GM19467 (cell line): ENCODE measurements around the gene ACTL10.

Source experiments
- ATAC-seq: cut with Tn5 transposase; IDR thresholded peaks from one replicate; pipeline ENCODE4 v1.9.1; 2021; ENCODE audit warnings: mild to moderate bottlenecking, moderate library complexity; ENCODE audit not compliant: unreplicated experiment

Gene ACTL10

GRCh38 chr20:33648396-33649004 is 18.2 kb upstream of the ACTL10 start:
- no peak for ATAC-seq

GRCh38 chr20:33649201-33649681 is 17.5 kb upstream of the ACTL10 start:
- no peak for ATAC-seq

DNA sequence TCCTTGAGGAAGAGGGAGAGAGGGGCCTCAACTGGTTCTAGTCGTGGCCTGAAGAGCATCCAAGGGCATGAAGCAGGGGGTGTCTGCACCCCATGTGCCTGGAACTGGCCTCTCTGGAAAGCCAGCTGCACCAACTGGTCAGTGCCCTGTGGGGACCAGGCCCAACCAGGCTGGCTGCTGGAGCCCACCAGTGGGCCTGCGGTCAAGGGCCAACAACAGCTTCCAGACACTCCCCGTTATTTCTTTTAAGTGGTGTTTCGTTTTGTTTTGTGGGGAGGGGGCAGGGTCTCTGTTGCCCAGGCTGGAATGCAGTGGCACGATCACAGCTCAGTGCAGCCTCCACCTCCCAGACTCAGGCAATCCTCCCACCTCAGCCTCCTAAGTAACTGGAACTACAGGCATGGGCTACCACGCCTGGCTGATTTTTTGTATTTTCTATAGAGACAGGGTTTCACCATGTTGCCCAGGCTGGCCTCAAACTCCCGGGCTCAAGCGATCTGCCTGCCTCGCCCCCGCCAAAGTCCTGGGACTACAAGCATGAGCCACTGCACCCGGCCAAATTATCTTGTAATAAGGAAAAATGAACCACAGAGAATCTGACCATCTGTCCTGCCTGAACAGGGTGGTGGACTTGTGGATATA is 16.5 kb upstream of the ACTL10 start:
- no peak for ATAC-seq

DNA sequence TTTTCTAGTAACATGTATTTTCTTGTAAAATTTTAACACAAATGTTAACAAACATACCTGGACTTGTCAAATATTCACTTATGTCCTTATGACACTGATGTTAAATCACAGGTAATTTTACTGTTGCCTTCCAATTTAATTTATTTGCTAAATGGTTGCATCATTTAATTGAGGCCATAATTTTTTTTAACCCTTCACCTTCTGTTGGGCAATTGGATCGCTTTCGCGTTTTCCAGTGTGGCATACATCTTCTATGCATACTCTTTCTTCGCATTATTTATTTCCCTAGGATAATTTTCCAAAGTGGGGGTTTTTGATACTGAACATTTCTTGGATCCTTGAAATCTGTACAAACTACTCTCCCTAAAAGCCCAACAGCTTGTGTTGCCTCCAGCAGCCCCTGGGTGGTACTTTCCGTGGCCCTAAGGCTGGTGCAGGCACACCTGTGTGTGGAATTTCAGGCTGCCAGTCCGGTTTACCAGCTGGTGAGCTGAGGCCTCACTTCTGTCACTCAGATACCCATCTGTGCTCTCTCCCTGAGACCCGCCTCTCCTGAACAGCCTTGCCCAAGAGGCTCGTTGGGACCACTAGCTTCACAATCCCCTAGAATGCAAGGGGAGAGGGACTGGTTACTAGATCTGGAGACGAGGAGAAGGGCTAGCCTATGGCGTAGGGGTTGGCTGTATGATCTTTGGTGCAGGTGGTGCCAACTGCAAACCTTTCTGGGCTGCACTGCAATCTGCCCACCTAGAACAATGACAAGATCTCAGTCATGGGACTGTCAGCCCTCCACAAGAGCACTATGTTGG is 15.8 kb upstream of the ACTL10 start:
- ATAC-seq: no peak

- ATAC-seq: no peak
These were observed 15.1 kb upstream of the ACTL10 start for GRCh38 chr20:33651562-33652048.

DNA sequence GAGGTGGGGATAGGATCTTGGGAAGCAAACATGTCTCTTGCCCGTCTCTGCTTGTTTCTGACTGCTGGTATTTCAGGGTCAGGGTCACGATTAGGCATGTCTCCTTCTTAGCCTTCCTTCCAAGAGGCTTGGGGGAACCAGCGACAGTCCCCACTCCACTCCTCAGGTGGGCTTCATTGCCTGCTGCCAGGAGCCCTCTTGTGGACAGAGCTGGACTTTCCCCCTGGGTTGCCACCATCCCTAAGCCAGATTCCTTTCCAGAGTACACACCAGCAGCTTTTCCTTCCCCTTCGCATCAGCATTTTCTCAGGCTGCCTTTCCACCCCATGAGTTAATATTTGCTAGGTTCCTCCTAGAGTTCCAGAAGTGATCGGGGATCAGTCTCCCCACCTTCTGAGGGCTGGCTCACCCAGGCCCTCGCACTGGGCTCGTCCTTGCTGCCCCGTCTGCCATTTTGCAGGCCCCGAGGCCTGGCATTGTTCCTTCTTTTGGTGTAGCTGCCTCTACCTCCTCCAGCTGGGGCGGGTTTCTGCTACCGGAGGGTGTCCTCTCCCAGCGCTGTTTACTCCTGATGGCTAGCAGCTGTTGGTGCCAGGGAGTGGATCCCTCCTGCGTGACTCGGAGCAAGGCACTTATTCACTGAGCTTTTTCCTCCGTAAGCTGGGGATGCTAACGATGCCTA is 13.4 kb upstream of the ACTL10 start:
- ATAC-seq: no peak

DNA sequence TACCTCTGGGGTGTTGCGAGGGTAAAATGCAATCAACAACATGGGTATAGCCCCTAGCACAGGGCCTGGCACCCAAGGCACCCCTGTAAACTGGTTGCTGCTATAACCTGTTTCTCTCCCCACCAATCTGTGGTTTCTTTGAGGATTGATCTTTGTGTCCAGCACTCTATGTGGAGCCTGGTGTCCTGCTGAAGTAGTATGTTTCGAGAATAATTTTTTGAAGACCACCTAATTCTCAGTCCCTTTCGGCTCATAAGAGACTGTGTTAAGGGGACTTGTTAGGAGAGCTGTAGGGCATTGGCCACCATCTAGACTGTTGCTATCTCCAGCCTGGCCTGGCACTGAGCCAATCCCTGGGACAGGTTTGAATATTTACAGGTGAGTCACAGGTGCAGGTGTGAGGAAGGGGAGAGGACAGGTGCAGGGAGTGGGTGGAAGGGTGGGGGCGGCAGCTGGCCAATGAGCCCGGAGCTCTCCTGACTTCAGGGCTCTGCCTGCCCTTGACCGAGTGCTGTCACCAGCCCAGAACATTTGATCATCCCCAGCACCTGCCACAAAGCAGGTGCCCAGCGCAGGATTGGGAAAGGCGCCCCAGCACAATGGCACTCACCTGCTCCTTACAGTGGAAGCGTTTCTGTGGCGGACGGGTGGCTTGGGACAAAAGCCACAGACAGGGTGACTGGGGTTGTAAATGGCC is 12.7 kb upstream of the ACTL10 start:
- no peak for ATAC-seq

DNA sequence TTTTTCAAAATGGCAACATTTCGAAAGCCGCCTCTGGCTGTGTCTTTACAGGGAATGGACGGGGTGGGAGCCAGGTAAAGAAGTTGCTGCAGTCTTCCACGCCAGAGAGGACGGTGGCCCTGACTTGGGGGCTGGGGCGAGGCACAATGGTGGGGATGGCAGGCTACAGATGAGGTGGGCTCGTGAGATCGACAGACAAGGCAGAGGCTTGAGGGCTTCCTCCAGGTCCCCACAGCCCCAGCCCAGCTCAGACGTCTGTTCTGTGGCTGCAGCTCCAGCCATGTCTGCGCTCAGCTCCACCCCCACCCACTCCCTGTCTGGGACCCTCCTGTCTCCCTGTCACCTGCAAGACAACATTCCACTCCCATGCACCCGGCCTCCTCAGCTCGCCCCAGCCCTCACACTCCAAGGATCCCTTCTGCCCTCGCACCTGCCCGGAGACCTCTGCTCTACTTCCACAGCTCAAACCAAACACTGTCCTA is 12.0 kb upstream of the ACTL10 start:
- ATAC-seq: no peak

- ATAC-seq: no peak
These were observed 11.6 kb upstream of the ACTL10 start for GRCh38 chr20:33655164-33655563.

GRCh38 chr20:33656010-33656782 is 10.5 kb upstream of the ACTL10 start:
- ATAC-seq: no peak

GRCh38 chr20:33656783-33657703 is 9.7 kb upstream of the ACTL10 start:
- no peak for ATAC-seq

- ATAC-seq: no peak
These were observed 9.0 kb upstream of the ACTL10 start for GRCh38 chr20:33657704-33658095.

DNA sequence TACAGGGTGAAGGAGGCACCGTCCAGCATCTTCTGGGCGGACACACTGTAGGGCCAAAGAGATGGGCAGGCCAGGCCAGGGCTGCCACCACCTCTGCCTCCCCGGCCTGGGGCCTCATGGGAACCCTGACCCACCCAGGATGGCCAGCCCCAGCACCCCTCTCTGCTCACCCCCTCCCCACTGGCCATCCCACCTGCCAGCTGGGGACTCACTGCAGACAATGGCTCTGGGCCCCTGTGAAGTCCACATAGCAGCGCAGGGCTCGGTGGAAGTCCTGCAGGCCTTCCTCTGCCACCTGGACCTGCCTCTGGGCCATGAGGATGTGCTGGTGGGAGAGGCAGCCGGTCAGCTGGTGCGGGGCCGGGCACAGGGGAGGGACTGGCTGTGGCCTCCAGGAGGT is 8.2 kb upstream of the ACTL10 start:
- no peak for ATAC-seq

DNA sequence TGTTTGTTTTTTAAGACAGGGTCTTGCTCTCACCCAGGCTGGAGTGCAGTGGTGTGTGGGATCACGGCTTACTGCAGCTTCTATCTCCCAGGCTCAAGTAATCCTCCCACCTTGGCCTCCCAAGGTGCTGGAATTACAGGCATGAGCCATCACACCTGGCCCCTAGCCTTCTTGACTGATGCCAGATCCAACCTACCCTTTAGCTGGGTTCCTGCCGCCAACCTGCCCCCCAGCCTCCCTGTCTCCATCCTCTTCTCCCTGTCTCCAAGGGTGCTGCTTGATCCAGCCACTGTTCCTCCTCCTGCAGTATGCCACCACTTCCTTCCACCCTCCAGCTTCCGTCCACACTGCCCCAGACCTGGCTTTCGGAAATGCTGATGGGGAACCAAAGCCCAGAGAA is 7.8 kb upstream of the ACTL10 start:
- no peak for ATAC-seq

DNA sequence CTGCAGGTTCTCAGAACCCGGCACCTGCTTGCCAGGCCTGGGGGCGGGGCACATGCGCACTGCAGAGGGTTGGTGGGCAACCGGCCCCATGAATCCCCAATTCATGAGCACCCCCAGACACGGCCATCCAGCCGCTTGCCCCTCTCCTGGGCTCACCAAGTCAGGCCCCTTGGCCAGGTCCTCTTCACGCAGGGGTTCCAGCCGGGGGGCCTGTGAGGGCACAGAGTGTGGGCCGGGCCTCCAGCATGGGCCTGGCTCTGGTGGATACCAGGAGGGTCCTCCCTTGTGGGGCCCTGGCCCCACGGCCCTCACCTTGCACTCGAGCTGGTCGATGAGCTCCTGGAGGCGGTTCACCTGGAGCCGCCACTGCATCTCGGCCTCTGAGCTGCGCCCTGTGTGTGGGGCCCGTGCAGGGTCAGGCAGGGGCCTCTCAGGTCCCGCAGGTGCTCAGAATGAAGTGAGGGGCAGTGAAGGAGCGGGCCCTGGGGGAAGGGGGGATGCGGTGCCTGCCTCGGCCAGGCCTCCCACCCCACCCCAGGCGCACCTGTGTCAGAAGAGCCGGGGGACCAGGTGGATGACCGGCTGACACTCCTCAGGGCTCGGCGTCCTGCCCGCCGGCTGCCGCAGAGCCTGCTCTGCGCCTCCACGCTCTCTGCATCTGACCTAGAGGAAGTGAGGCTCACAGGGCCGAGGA is 7.3 kb upstream of the ACTL10 start:
- ATAC-seq: no peak

GRCh38 chr20:33660035-33660684 is 6.6 kb upstream of the ACTL10 start:
- no peak for ATAC-seq

DNA sequence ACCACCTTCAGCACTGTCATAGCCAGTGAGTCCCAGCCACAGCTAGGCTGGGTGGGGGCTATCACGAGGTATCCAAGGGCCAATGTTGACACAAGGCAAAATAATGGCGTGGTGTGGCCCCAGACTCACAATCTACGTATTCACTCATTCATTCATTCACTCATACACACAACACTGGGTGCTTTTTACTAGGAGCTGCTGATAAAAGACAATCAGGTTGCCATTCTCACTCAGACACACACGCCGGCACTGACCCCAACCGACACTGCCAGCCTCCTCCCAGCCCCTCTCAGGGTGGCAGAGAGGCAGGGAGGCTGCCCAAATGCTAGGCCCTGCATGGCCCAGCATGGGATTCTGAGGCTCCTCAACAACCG is 6.1 kb upstream of the ACTL10 start:
- no peak for ATAC-seq

- no peak for ATAC-seq
These were observed 4.6 kb upstream of the ACTL10 start, which contains the start of gene C20orf144 for GRCh38 chr20:33662172-33662571. TSS of gene C20orf144 (plus strand) at chr20:33662327. CDS start at chr20:33662346, 19 bp downstream.
